K562 (cell line): Measurements from ENCODE around the gene LRFN4. TPM values are rescaled to one million over a fixed set of nuclear protein-coding genes. Genes with fewer than 3 reads are reported as not detected.

Experiments
- ATF4 ChIP-seq: fragments of 450-650 bp; formaldehyde crosslinking; IDR thresholded peaks from 2 replicates; pipeline ENCODE4 v1.4.0; 2022; ENCODE audit warnings: mild to moderate bottlenecking, moderate library complexity
- BHLHE40 ChIP-seq: IDR thresholded peaks from 2 replicates; pipeline ENCODE4 v1.6.1; 2011; ENCODE audit warnings: low read length, improper control_type of control experiment
- CBX5 ChIP-seq: IDR thresholded peaks from 2 replicates; pipeline ENCODE4 v1.6.1; 2014; ENCODE audit warnings: low read depth, borderline replicate concordance
- CTBP1 ChIP-seq: fragments of 450-650 bp; IDR thresholded peaks from 2 replicates; pipeline ENCODE4 v1.6.1; 2016; ENCODE audit warnings: borderline replicate concordance
- ELK3 ChIP-seq: fragments of 450-650 bp; formaldehyde crosslinking; IDR thresholded peaks from 2 replicates; pipeline ENCODE4 v1.4.0; 2020; ENCODE audit warnings: mild to moderate bottlenecking
- FOXJ3 ChIP-seq: sonication (generic); formaldehyde crosslinking; IDR thresholded peaks from 2 replicates; pipeline ENCODE4 v1.4.0; 2020; ENCODE audit warnings: mild to moderate bottlenecking, missing genetic modification reagents
- GTF2E2 ChIP-seq: fragments of 200-800 bp; sonication (Bioruptor generic); IDR thresholded peaks from 2 replicates; pipeline ENCODE4 v1.6.1; 2016; ENCODE audit warnings: missing genetic modification characterization, missing compliant biosample characterization
- HDAC1 ChIP-seq, 2 experiments: fragments of 450-650 bp; IDR thresholded peaks; 2 replicates each; pipeline ENCODE4 v1.6.1; 2016 to 2017; ENCODE audit warnings: inconsistent platforms in 1 of 2, mild to moderate bottlenecking in 1 of 2, moderate library complexity in 1 of 2
- HMG20A ChIP-seq: fragments of 450-650 bp; formaldehyde crosslinking; conservative IDR thresholded peaks from 2 replicates; pipeline ENCODE4 v1.4.0; 2020; ENCODE audit warnings: mild to moderate bottlenecking, mixed read lengths
- HNRNPL ChIP-seq: fragments of 200-400 bp; formaldehyde crosslinking; IDR thresholded peaks from 2 replicates; pipeline ENCODE4 v1.6.1; 2017; ENCODE audit warnings: low read depth, mild to moderate bottlenecking, low read length
- MECOM ChIP-seq: fragments of 250-450 bp; sonication (Bioruptor Pico); IDR thresholded peaks from 2 replicates; pipeline ENCODE4 v1.8.0; 2022; ENCODE audit warnings: inconsistent platforms
- PHTF2 ChIP-seq: fragments of 250-450 bp; sonication (Bioruptor Pico); IDR thresholded peaks from 2 replicates; pipeline ENCODE4 v1.5.0; 2021; ENCODE audit warnings: mild to moderate bottlenecking
- PML ChIP-seq: IDR thresholded peaks from 2 replicates; pipeline ENCODE4 v1.6.1; 2012; ENCODE audit warnings: low read length, inconsistent platforms
- RBM39 ChIP-seq: fragments of 200-400 bp; formaldehyde crosslinking; optimal IDR thresholded peaks from 2 replicates; pipeline ENCODE3; 2018; ENCODE audit warnings: low read depth, low read length
- SP1 ChIP-seq: sonication (generic); formaldehyde crosslinking; IDR thresholded peaks from 2 replicates; pipeline ENCODE4 v1.8.1; 2022; ENCODE audit warnings: mild to moderate bottlenecking, missing genetic modification reagents
- TEAD1 ChIP-seq, 2 experiments: fragments of 450-650 bp in 1 of 2; sonication (generic) in 1 of 2; formaldehyde crosslinking; IDR thresholded peaks; 2 replicates each; pipeline versions ENCODE4 v1.4.0 to v1.8.0; 2020 to 2022; ENCODE audit warnings: mild to moderate bottlenecking in 2 of 2, missing genetic modification reagents in 1 of 2
- TEAD2 ChIP-seq: fragments of 450-650 bp; IDR thresholded peaks from 2 replicates; pipeline ENCODE4 v1.6.1; 2016; ENCODE audit warnings: missing genetic modification characterization, control low read depth, missing compliant biosample characterization
- VEZF1 ChIP-seq: fragments of 200-800 bp; sonication (Bioruptor generic); IDR thresholded peaks from 2 replicates; pipeline ENCODE4 v1.6.1; 2017; ENCODE audit warnings: missing genetic modification characterization, missing compliant biosample characterization
- YY1 ChIP-seq, 3 experiments: IDR thresholded peaks; 2 replicates each; pipeline ENCODE4 v1.6.1; 2011; ENCODE audit warnings: low read length in 2 of 3, mild to moderate bottlenecking in 2 of 3, moderate library complexity in 2 of 3, borderline replicate concordance in 1 of 3, control low read depth in 1 of 3, low read depth in 1 of 3; ENCODE audit not compliant: insufficient read depth in 3 of 3, insufficient replicate concordance in 2 of 3, control insufficient read depth in 1 of 3, insufficient read length in 1 of 3; ENCODE audit errors: extremely low read depth in 1 of 3
- ZFX ChIP-seq: sonication (generic); formaldehyde crosslinking; IDR thresholded peaks from 2 replicates; pipeline ENCODE4 v1.8.0; 2022; ENCODE audit warnings: mild to moderate bottlenecking, missing genetic modification reagents, moderate library complexity
- ZNF212 ChIP-seq: fragments of 450-650 bp; formaldehyde crosslinking; IDR thresholded peaks from 2 replicates; pipeline ENCODE4 v1.4.0; 2020; ENCODE audit warnings: mild to moderate bottlenecking
- ZNF239 ChIP-seq: fragments of 250-450 bp; sonication (Bioruptor Pico); IDR thresholded peaks from 2 replicates; pipeline ENCODE4 v1.4.0; 2020; ENCODE audit warnings: mild to moderate bottlenecking
- ZNF3 ChIP-seq: fragments of 250-450 bp; sonication (Bioruptor Pico); IDR thresholded peaks from 2 replicates; pipeline ENCODE4 v1.5.0; 2021; ENCODE audit warnings: mild to moderate bottlenecking, moderate library complexity
- polyA plus RNA-seq, 8 experiments: library from polyadenylated mRNA; depleted of rRNA in 4 of 8; stranded (reverse) in 5 of 8; unstranded in 3 of 8; fragments of >200 nt; fragmentation: Nextera tagmentation in 2 of 8; fragmentation: Illumina TruSeq in 1 of 8; extraction: Ambion mirVana in 2 of 8; extraction: Trizol in 1 of 8; gene quantifications; 2 replicates each; pipeline versions ENCODE4 v1.2.1 to v1.2.3, GENCODE V29; 2011 to 2014; ENCODE audit warnings: inconsistent platforms in 1 of 8, missing spikeins in 1 of 8
- total RNA-seq, 7 experiments: library from RNA; depleted of rRNA in 6 of 7; stranded (reverse); fragments of >200 nt in 6 of 7; fragmentation: Illumina TruSeq in 2 of 7; extraction: Trizol in 2 of 7; gene quantifications; 2 replicates each; pipeline versions ENCODE4 v1.2.1 to v1.2.3, GENCODE V29; 2011 to 2021; ENCODE audit warnings: low replicate concordance in 1 of 7

The LRFN4 gene
- total and polyA plus RNA-seq, 9 of the 15 experiments (the other 6 are each of a cell fraction or from before 2014, with no cell fraction given), result 0.10 to 60.1 (median 6.7) TPM

GRCh38 chr11:66842896-66843775, 13.7 kb upstream of the LRFN4 start, which contains the start of gene RCE1 (continued):
- TF ChIP-seq ZNF3 (no peak), YY1 (IDR thresholded peaks at IDR 0.05; ENCODE audit: borderline replicate concordance in 1 of 3, control insufficient read depth in 1 of 3, extremely low read depth in 1 of 3, insufficient read depth in 3 of 3, insufficient read length in 1 of 3, insufficient replicate concordance in 2 of 3, low read depth in 1 of 3, low read length in 2 of 3) (peak; percentile 95 to 99 (median 98)), FOXJ3 (CRISPR knock-in tag) (no peak), BHLHE40 (no peak), ZNF212 (no peak), VEZF1 (CRISPR knock-in tag) (peak; percentile 83), HDAC1 (IDR thresholded peaks at IDR 0.05) (peak in 1 of 2 experiments; percentile 37; a peak in 1 of 4 replicates), ELK3 (CRISPR knock-in tag) (no peak), CTBP1 (peak; percentile 88), GTF2E2 (tag) (peak; percentile 86), TEAD2 (tag) (no peak), PML (peak; percentile 77), RBM39 (no peak), TEAD1 (CRISPR knock-in tag; IDR thresholded peaks at IDR 0.05) (peak in 1 of 2 experiments; percentile 33; a peak in 2 of 4 replicates), ZNF239 (CRISPR knock-in tag) (no peak), ZFX (CRISPR knock-in tag) (peak; percentile 93), ATF4 (no peak), CBX5 (no peak), HMG20A (CRISPR knock-in tag) (no peak), HNRNPL (0 out of 2 replicates have a peak, but pooled peaks have one; percentile 37), MECOM (CRISPR knock-in tag) (no peak), PHTF2 (CRISPR knock-in tag) (no peak), SP1 (CRISPR knock-in tag) (peak; percentile 90)
